ENCODE data around the gene EFNA5. TPM values are rescaled to one million over a fixed set of nuclear protein-coding genes. Genes with fewer than 3 reads are reported as not detected.

Gene EFNA5
- total and polyA plus RNA-seq, 2 of the 8 experiments (the other 6 are each of a cell fraction or from before 2014, with no cell fraction given) = 9.6 to 21.8 TPM

DNA sequence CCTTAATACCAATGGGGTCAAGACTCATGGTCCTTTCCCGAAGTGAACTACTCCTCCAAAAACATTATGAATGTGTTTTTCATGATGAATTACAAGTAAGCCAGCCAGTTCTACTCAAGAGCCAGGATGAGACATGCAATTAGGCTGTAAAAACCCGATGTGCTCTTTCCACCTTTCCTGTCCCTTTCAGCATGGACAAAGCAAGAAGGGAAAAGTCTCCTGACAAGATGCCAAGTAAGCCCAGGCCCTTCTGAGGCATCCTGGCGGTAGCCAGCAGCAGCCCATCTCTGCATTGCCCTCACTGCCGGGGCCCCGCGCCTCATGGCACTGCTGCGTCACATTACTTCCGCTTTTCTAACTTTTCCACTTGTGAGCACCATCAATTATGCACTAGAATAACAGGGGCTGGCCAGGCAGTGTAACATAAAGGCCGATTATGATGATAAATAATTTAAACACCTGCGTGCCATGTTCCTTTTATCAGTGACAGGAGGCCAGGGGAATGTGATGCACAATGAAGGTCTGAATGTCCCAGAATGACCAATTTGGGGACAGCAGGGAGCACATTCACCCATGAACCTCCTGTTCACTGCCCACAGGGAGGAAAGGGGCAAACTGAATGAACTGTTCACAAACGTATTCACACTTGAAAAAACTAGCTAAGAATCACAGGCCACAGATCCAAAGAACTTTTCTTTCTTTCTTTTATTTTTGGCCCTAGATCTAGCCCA, 37.4 kb downstream of the EFNA5 start:
- Histone ChIP-seq H2BK20ac (ENCODE audit: low read length) (no peak overlapping the region), H4K8ac (ENCODE audit: extremely low read depth, insufficient read depth, low read length) (no peak overlapping the region), H3K9ac (replicated peaks in 1 of 4; ENCODE audit: extremely low read depth in 1 of 4, low read depth in 3 of 4, low read length in 3 of 4) (no peak overlapping the region), H3K27me3 (replicated peaks in 1 of 4; ENCODE audit: control insufficient read depth in 3 of 4, extremely low read depth in 1 of 4, insufficient read depth in 3 of 4, low read length in 3 of 4) (no peaks in the 10 kb centered on the region), H2BK12ac (ENCODE audit: low read depth, low read length) (no peak overlapping the region), H3K4me3 (ENCODE audit: extremely low read depth in 1 of 4, insufficient read depth in 2 of 4, low read depth in 3 of 4, low read length in 4 of 4) (no peak overlapping the region), H3K36me3 (ENCODE audit: control insufficient read depth in 2 of 4, insufficient read depth in 4 of 4, low read length in 3 of 4) (no peaks in the 10 kb centered on the region), H3K23ac (ENCODE audit: insufficient read length) (no peak overlapping the region), H3K9me3 (ENCODE audit: insufficient read depth in 2 of 2, low read depth in 1 of 2, low read length in 1 of 2) (no peaks in the 10 kb centered on the region), H2AFZ (ENCODE audit: low read length) (no peak overlapping the region), H3K79me2 (ENCODE audit: control insufficient read depth in 1 of 2, insufficient read depth in 2 of 2, low read length in 2 of 2) (peaks cover 0 to 13% of the 10 kb centered on the region in 2 experiments; a peak in 3 of 4 replicates), H2BK120ac (replicated peaks; ENCODE audit: low read depth, low read length) (no peak overlapping the region), H3K4me1 (replicated peaks in 1 of 4; ENCODE audit: control insufficient read depth in 3 of 4, insufficient read depth in 4 of 4, low read length in 3 of 4) (peaks cover 2 to 11% (median 7%) of the 10 kb centered on the region in 4 experiments; a peak in 4 of 7 replicates), H4K91ac (replicated peaks; ENCODE audit: insufficient read length, low read length) (no peak overlapping the region), H4K5ac (ENCODE audit: insufficient read length, low read depth, low read length) (no peak overlapping the region), H3K56ac (replicated peaks; ENCODE audit: insufficient read length, low read depth, low read length) (no peak overlapping the region), H2BK15ac (ENCODE audit: low read length) (no peak overlapping the region), H3K23me2 (ENCODE audit: low read depth, low read length) (no peaks in the 10 kb centered on the region), H3K18ac (ENCODE audit: extremely low read depth, low read length) (no peak overlapping the region), H2BK5ac (ENCODE audit: low read depth, low read length) (no peak overlapping the region), H3K27ac (ENCODE audit: low read depth, low read length) (no peak overlapping the region), H3K4ac (replicated peaks; ENCODE audit: insufficient read length, low read depth, low read length) (no peak overlapping the region), H3K79me1 (ENCODE audit: low read depth, low read length) (no peaks in the 10 kb centered on the region), H2AK5ac (ENCODE audit: low read depth, low read length) (no peak overlapping the region), H4K20me1 (replicated peaks in 1 of 2; ENCODE audit: control insufficient read depth in 1 of 2, insufficient read depth in 2 of 2, low read length in 2 of 2) (no peaks in the 10 kb centered on the region), H3K4me2 (ENCODE audit: insufficient read depth in 1 of 2, low read depth in 2 of 2, low read length in 2 of 2) (no peak overlapping the region), H3K14ac (ENCODE audit: insufficient read length) (no peak overlapping the region)
- FAIRE-seq (no peak), DNase-seq (ENCODE audit: low read depth in 1 of 2, low spot score in 2 of 2) (no peak)
- CTCF ChIA-PET (ENCODE audit: partially characterized antibody) = interaction anchor here (1.0 kb wide), 1 partner anchor 8 kb away, joined by 4 read pairs; no protein-coding TSS in a partner anchor
- WGBS, 2 experiments (ENCODE audit: extremely low coverage in 1 of 2, insufficient coverage in 1 of 2, insufficient read length in 1 of 2, insufficient replicate concordance in 2 of 2, low coverage in 1 of 2, low lambda C conversion rate in 2 of 2, missing lambda C conversion rate in 1 of 2) = 83% methylated on average over 11 of the region's 11 CpGs; no CpG with 5 or more reads in 1 of the 2 experiments
- POLR2A ChIA-PET (ENCODE audit: partially characterized antibody) = no interaction called here
- TF ChIP-seq POU5F1 (IDR thresholded peaks at IDR 0.05; ENCODE audit: low read depth, low read length) = no peak
- no peak for TF ChIP-seq RNF2 (IDR thresholded peaks at IDR 0.05; ENCODE audit: borderline replicate concordance, low read depth, low read length, missing control alignments, poor library complexity, severe bottlenecking)
- TF ChIP-seq, protein P1, sequence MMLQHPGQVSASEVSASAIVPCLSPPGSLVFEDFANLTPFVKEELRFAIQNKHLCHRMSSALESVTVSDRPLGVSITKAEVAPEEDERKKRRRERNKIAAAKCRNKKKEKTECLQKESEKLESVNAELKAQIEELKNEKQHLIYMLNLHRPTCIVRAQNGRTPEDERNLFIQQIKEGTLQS (IDR thresholded peaks at IDR 0.05; ENCODE audit: insufficient read depth, low read depth, low read length) = no peak
- no peak for TF ChIP-seq SAP30 (IDR thresholded peaks at IDR 0.05; ENCODE audit: insufficient read depth, insufficient replicate concordance, low read length)
- no peak for TF ChIP-seq SUZ12 (IDR thresholded peaks at IDR 0.05; ENCODE audit: low read length)
- TF ChIP-seq YY1 (IDR thresholded peaks at IDR 0.05; ENCODE audit: low read depth, low read length) = no peak
- TF ChIP-seq EP300 (IDR thresholded peaks at IDR 0.05; ENCODE audit: borderline replicate concordance in 1 of 2, low read depth in 2 of 2, low read length in 2 of 2) = no peak
- TF ChIP-seq MAFK (IDR thresholded peaks at IDR 0.05; ENCODE audit: low read depth, low read length) = no peak
- TF ChIP-seq SP2 (IDR thresholded peaks at IDR 0.05; ENCODE audit: low read length) = no peak

Data from H1 (cell line).